Stomach smooth muscle (tissue), 2 donors: Measurements from ENCODE around the gene CIRBP.

Source experiments
- H3K27ac ChIP-seq: one replicate; pipeline ENCODE4 v1.7.0; 2013; ENCODE audit warnings: mild to moderate bottlenecking, low read length, inconsistent platforms
- H3K27me3 ChIP-seq, 2 donors: one replicate each; pipeline ENCODE4 v1.7.0; 2013; ENCODE audit warnings: low read length in 2 of 2; ENCODE audit not compliant: insufficient read depth in 2 of 2, control insufficient read depth in 1 of 2
- H3K36me3 ChIP-seq, 2 donors: one replicate each; pipeline ENCODE4 v1.7.0; 2013; ENCODE audit warnings: low read length in 2 of 2; ENCODE audit not compliant: control insufficient read depth in 2 of 2, insufficient read depth in 2 of 2
- H3K4me1 ChIP-seq: one replicate; pipeline ENCODE4 v1.7.0; 2013; ENCODE audit warnings: low read length; ENCODE audit not compliant: control insufficient read depth, insufficient read depth
- H3K4me3 ChIP-seq, 2 donors: one replicate each; pipeline ENCODE4 v1.7.0; 2013; ENCODE audit warnings: low read length in 2 of 2
- H3K9ac ChIP-seq, 2 donors: one replicate each; pipeline ENCODE4 v1.7.0; 2013; ENCODE audit warnings: low read length in 2 of 2, mild to moderate bottlenecking in 1 of 2
- H3K9me3 ChIP-seq, 2 donors: one replicate each; pipeline ENCODE4 v1.7.0; 2013; ENCODE audit warnings: low read length in 2 of 2; ENCODE audit not compliant: control insufficient read depth in 2 of 2
- donor health status: healthy.
- donor health status: Pancreatic carcinoma.

The CIRBP gene

GRCh38 chr19:1278713-1279660 is 9.9 kb downstream of the CIRBP start:
- Histone ChIP-seq H3K27ac (no peak overlapping the region), H3K4me1 (peaks cover 26% of the 10 kb centered on the region), H3K36me3 (peaks cover 12 to 13% of the 10 kb centered on the region in 2 donors), H3K9me3 (no peaks in the 10 kb centered on the region), H3K9ac (no peak overlapping the region), H3K4me3 (no peak overlapping the region), H3K27me3 (peaks cover 6 to 14% of the 10 kb centered on the region in 2 donors)

GRCh38 chr19:1279782-1280341 is 10.7 kb downstream of the CIRBP start:
- no peaks in the 10 kb centered on the region for H3K9me3 ChIP-seq
- peaks cover 14 to 22% of the 10 kb centered on the region in 2 donors for H3K27me3 ChIP-seq
- H3K27ac ChIP-seq, result no peak overlapping the region
- peaks cover 3 to 7% of the 10 kb centered on the region in 2 donors for H3K36me3 ChIP-seq
- peaks cover 17% of the 10 kb centered on the region for H3K4me1 ChIP-seq
- H3K9ac ChIP-seq, result no peak overlapping the region
- no peak overlapping the region for H3K4me3 ChIP-seq

- H3K9me3 ChIP-seq, result no peaks in the 10 kb centered on the region
- no peak overlapping the region for H3K9ac ChIP-seq
- peaks cover 14% of the 10 kb centered on the region for H3K4me1 ChIP-seq
- peaks cover 18 to 28% of the 10 kb centered on the region in 2 donors for H3K27me3 ChIP-seq
- no peak overlapping the region for H3K27ac ChIP-seq
- no peak overlapping the region for H3K4me3 ChIP-seq
- peaks cover 3 to 7% of the 10 kb centered on the region in 2 donors for H3K36me3 ChIP-seq
Observed at GRCh38 chr19:1280636-1281568, 11.8 kb downstream of the CIRBP start.

GRCh38 chr19:1281569-1282287 is 12.6 kb downstream of the CIRBP start:
- Histone ChIP-seq H3K4me1 (peaks cover 5% of the 10 kb centered on the region), H3K27me3 (peaks cover 21 to 33% of the 10 kb centered on the region in 2 donors), H3K9ac (no peak overlapping the region), H3K9me3 (no peaks in the 10 kb centered on the region), H3K4me3 (no peak overlapping the region), H3K27ac (no peak overlapping the region), H3K36me3 (peaks cover 3 to 7% of the 10 kb centered on the region in 2 donors)

GRCh38 chr19:1282588-1283206 is 13.6 kb downstream of the CIRBP start:
- H3K36me3 ChIP-seq, result peaks cover 3 to 7% of the 10 kb centered on the region in 2 donors
- no peaks in the 10 kb centered on the region for H3K9me3 ChIP-seq
- H3K27ac ChIP-seq, result no peak overlapping the region
- H3K4me3 ChIP-seq, result no peak overlapping the region
- peaks cover 28 to 42% of the 10 kb centered on the region in 2 donors for H3K27me3 ChIP-seq
- peaks cover 5% of the 10 kb centered on the region for H3K4me1 ChIP-seq
- H3K9ac ChIP-seq, result no peak overlapping the region

- H3K9ac ChIP-seq, result no peak overlapping the region
- H3K27me3 ChIP-seq, result peaks cover 32 to 46% of the 10 kb centered on the region in 2 donors
- peaks cover 5% of the 10 kb centered on the region for H3K4me1 ChIP-seq
- H3K9me3 ChIP-seq, result no peaks in the 10 kb centered on the region
- H3K36me3 ChIP-seq, result peaks cover 3 to 7% of the 10 kb centered on the region in 2 donors
- no peak overlapping the region for H3K27ac ChIP-seq
- no peak overlapping the region for H3K4me3 ChIP-seq
Observed at GRCh38 chr19:1283207-1283916, 14.2 kb downstream of the CIRBP start.

GRCh38 chr19:1283917-1284292 is 14.8 kb downstream of the CIRBP start:
- H3K27me3 ChIP-seq, result peaks cover 32 to 46% of the 10 kb centered on the region in 2 donors
- H3K9me3 ChIP-seq, result no peaks in the 10 kb centered on the region
- H3K27ac ChIP-seq, result no peak overlapping the region
- peaks cover 5% of the 10 kb centered on the region for H3K4me1 ChIP-seq
- H3K9ac ChIP-seq, result no peak overlapping the region
- peaks cover 3 to 6% of the 10 kb centered on the region in 2 donors for H3K36me3 ChIP-seq
- H3K4me3 ChIP-seq, result no peak overlapping the region

- Histone ChIP-seq H3K9me3 (no peaks in the 10 kb centered on the region), H3K36me3 (peaks cover 0 to under 1% of the 10 kb centered on the region in 2 donors), H3K9ac (no peak overlapping the region), H3K4me1 (peaks cover 4% of the 10 kb centered on the region), H3K27me3 (peaks cover 32 to 48% of the 10 kb centered on the region in 2 donors), H3K4me3 (no peak overlapping the region), H3K27ac (no peak overlapping the region)
Observed at GRCh38 chr19:1284293-1284978, 15.3 kb downstream of the CIRBP start.
